HepG2 (cell line): ENCODE data around the gene COMP. TPM values are rescaled to one million over a fixed set of nuclear protein-coding genes. Genes with fewer than 3 reads are reported as not detected.

Experiments
- AGO1 ChIP-seq: fragments of 200-400 bp; formaldehyde crosslinking; IDR thresholded peaks from 2 replicates; pipeline ENCODE4 v1.6.1; 2017; ENCODE audit warnings: mild to moderate bottlenecking, low read depth, low read length, moderate library complexity; ENCODE audit not compliant: poor library complexity, severe bottlenecking
- CENPX ChIP-seq: sonication (generic); formaldehyde crosslinking; IDR thresholded peaks from 2 replicates; pipeline ENCODE4 v1.9.0; 2021; ENCODE audit warnings: mild to moderate bottlenecking, missing genetic modification reagents, moderate library complexity
- DNMT1 ChIP-seq: sonication (generic); formaldehyde crosslinking; IDR thresholded peaks from 2 replicates; pipeline ENCODE4 v1.5.1; 2020; ENCODE audit warnings: mild to moderate bottlenecking, missing genetic modification reagents
- GTF2F1 ChIP-seq: fragments of 150-350 bp; IDR thresholded peaks from 2 replicates; pipeline ENCODE4 v1.6.1; 2014; ENCODE audit warnings: low read length
- HMGXB3 ChIP-seq: sonication (generic); formaldehyde crosslinking; IDR thresholded peaks from 2 replicates; pipeline ENCODE4 v1.4.0; 2020; ENCODE audit warnings: missing genetic modification reagents, borderline replicate concordance
- HNRNPLL ChIP-seq: fragments of 200-400 bp; formaldehyde crosslinking; IDR thresholded peaks from 2 replicates; pipeline ENCODE4 v1.6.1; 2017; ENCODE audit warnings: mild to moderate bottlenecking, low read depth, low read length; ENCODE audit not compliant: poor library complexity, severe bottlenecking
- IKZF5 ChIP-seq: IDR thresholded peaks from 2 replicates; pipeline ENCODE4 v1.6.1; 2018; ENCODE audit warnings: missing genetic modification reagents, mild to moderate bottlenecking, missing compliant biosample characterization
- KDM6A ChIP-seq: IDR thresholded peaks from 2 replicates; pipeline ENCODE4 v1.6.1; 2016; ENCODE audit warnings: low read depth
- MLLT10 ChIP-seq: sonication (generic); formaldehyde crosslinking; IDR thresholded peaks from 2 replicates; pipeline ENCODE4 v1.4.0; 2020; ENCODE audit warnings: missing genetic modification reagents
- NR2F2 ChIP-seq: IDR thresholded peaks from 2 replicates; pipeline ENCODE4 v1.6.1; 2012; ENCODE audit warnings: low read depth, inconsistent platforms, borderline replicate concordance
- PREB ChIP-seq: sonication (generic); formaldehyde crosslinking; IDR thresholded peaks from 2 replicates; pipeline ENCODE4 v1.4.0; 2020; ENCODE audit warnings: missing genetic modification reagents
- SKIL ChIP-seq: sonication (generic); formaldehyde crosslinking; IDR thresholded peaks from 2 replicates; pipeline ENCODE4 v1.8.0; 2022; ENCODE audit warnings: missing genetic modification reagents, mild to moderate bottlenecking, moderate library complexity, borderline replicate concordance
- STAG1 ChIP-seq: sonication (generic); formaldehyde crosslinking; IDR thresholded peaks from 2 replicates; pipeline ENCODE4 v1.4.0; 2020; ENCODE audit warnings: missing genetic modification reagents
- ZNF276 ChIP-seq: sonication (generic); formaldehyde crosslinking; IDR thresholded peaks from 2 replicates; pipeline ENCODE4 v1.4.0; 2020; ENCODE audit warnings: mild to moderate bottlenecking, low read depth, missing genetic modification reagents
- polyA plus RNA-seq, 8 experiments: library from polyadenylated mRNA; depleted of rRNA in 3 of 8; stranded (reverse) in 7 of 8; unstranded in 1 of 8; fragments of >200 nt; fragmentation: Illumina TruSeq in 4 of 8; extraction: Trizol in 4 of 8; gene quantifications; 2 replicates each; pipeline versions ENCODE4 v1.2.1 to v1.2.3, GENCODE V29; 2011 to 2016; ENCODE audit warnings: low read depth in 4 of 8, missing spikeins in 1 of 8, mixed read lengths in 1 of 8; ENCODE audit not compliant: insufficient read depth in 1 of 8
- total RNA-seq, 5 experiments: library from RNA; depleted of rRNA; stranded (reverse); fragments of >200 nt; fragmentation: Illumina TruSeq; extraction: Trizol; gene quantifications; 2 replicates each; pipeline ENCODE4 v1.2.3, GENCODE V29; 2016; ENCODE audit warnings: low read depth in 1 of 5

COMP gene
- total and polyA plus RNA-seq, 2 of the 13 experiments (the other 11 are each of a cell fraction or from before 2014, with no cell fraction given): 0.04 to 0.13 TPM

- no peak for TF ChIP-seq HMGXB3
- no peak for TF ChIP-seq AGO1
- TF ChIP-seq NR2F2: no peak
- TF ChIP-seq SKIL (CRISPR knock-in tag): peak; percentile 35; the same call in 1 of the 2 replicates
- peak; percentile 19; the same call in 1 of the 2 replicates for TF ChIP-seq IKZF5 (CRISPR knock-in tag)
- TF ChIP-seq PREB (CRISPR knock-in tag): no peak
- TF ChIP-seq DNMT1 (CRISPR knock-in tag): no peak
- TF ChIP-seq HNRNPLL: no peak
- no peak for TF ChIP-seq ZNF276 (CRISPR knock-in tag)
- no peak for TF ChIP-seq GTF2F1
- TF ChIP-seq MLLT10: no peak
- TF ChIP-seq KDM6A (CRISPR knock-in tag): no peak
- TF ChIP-seq CENPX (CRISPR knock-in tag): no peak
- TF ChIP-seq STAG1 (CRISPR knock-in tag): no peak
Measured at GRCh38 chr19:18741124-18742121, 49.7 kb downstream of the COMP start (continued).
